ENCODE data around the gene OCLN. TPM values are rescaled to one million over a fixed set of nuclear protein-coding genes. Genes with fewer than 3 reads are reported as not detected.
"Not testable (repeated sequence)": the region's sequence is repeated elsewhere in the genome, so short reads cannot be mapped to it uniquely, and the experiment has no call there.

Gene OCLN
- total and polyA plus RNA-seq, 4 donors, result 9.9 to 53.9 (median 19.0) TPM

DNA sequence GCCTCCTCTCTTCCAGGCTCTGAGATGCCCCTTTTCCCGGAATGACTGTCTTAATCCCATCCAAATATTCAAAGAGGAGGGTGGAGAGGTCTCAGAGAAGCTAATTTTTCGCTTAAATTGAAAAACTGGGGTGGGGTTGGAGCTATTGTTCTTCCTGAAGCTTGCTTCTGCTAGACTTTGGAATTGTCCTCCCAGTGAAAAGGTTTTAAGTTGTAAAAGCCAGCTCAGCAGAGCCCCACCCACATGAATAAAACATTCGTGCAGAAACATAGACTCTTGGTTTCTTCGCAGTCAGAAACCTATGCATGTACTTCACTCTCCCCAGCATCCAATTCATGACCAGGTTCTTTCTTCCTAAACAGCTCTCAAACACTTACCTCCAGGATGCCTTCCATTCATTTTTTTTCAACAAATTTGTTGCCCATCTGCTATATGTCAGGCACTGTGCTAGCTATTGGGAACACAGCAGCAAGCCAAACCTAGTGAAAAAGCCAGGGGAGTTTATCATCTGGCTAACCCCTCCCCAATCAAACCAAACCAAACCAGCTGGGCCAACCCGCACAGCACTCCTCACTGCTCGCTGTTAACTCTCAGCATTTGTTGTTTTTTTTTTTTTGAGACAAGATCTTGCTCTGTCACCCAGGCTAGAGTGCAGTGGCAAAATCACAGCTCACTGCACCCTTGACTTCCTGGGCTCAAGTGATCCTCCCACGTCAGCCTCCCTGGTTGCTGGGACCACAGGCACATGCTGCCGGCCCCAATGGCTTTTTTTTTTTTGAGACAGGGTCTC, 37.9 kb upstream of the OCLN start:
- 32% methylated on average over 8 of the region's 8 CpGs for WGBS
- no peaks in the 10 kb centered on the region for H3K36me3 ChIP-seq (ENCODE audit: control insufficient read depth in 4 of 4, insufficient read depth in 3 of 4, low read depth in 1 of 4, low read length in 3 of 4)
- TF ChIP-seq SP1 (IDR thresholded peaks at IDR 0.05) (peak; percentile 37), TAF1 (conservative IDR thresholded peaks at IDR 0.05) (peak; percentile 43), HNF4A (conservative IDR thresholded peaks at IDR 0.05) (no peak), JUND (IDR thresholded peaks at IDR 0.05) (no peak), NR2F2 (IDR thresholded peaks at IDR 0.05) (no peak), RXRA (IDR thresholded peaks at IDR 0.05) (peak in 1 of 2 donors; percentile 19), RAD21 (IDR thresholded peaks at IDR 0.05) (peak in 1 of 2 donors; percentile 33), HNF4G (IDR thresholded peaks at IDR 0.05) (no peak)
- TF ChIP-seq, protein P1, sequence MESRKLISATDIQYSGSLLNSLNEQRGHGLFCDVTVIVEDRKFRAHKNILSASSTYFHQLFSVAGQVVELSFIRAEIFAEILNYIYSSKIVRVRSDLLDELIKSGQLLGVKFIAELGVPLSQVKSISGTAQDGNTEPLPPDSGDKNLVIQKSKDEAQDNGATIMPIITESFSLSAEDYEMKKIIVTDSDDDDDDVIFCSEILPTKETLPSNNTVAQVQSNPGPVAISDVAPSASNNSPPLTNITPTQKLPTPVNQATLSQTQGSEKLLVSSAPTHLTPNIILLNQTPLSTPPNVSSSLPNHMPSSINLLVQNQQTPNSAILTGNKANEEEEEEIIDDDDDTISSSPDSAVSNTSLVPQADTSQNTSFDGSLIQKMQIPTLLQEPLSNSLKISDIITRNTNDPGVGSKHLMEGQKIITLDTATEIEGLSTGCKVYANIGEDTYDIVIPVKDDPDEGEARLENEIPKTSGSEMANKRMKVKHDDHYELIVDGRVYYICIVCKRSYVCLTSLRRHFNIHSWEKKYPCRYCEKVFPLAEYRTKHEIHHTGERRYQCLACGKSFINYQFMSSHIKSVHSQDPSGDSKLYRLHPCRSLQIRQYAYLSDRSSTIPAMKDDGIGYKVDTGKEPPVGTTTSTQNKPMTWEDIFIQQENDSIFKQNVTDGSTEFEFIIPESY (IDR thresholded peaks at IDR 0.05), result no peak
- TF ChIP-seq, protein P2, sequence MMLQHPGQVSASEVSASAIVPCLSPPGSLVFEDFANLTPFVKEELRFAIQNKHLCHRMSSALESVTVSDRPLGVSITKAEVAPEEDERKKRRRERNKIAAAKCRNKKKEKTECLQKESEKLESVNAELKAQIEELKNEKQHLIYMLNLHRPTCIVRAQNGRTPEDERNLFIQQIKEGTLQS (IDR thresholded peaks at IDR 0.05), result no peak
- TF ChIP-seq, protein P3, sequence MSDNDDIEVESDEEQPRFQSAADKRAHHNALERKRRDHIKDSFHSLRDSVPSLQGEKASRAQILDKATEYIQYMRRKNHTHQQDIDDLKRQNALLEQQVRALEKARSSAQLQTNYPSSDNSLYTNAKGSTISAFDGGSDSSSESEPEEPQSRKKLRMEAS (IDR thresholded peaks at IDR 0.05), result peak; percentile 27
- H3K4me1 ChIP-seq (ENCODE audit: control insufficient read depth in 4 of 4, insufficient read depth in 4 of 4, low read length in 3 of 4), result peaks cover 4 to 34% (median 20%) of the 10 kb centered on the region in 4 donors
- H3K9ac ChIP-seq (ENCODE audit: low read depth in 1 of 2, low read length in 2 of 2), result peak overlapping the region; percentile 61 to 65
- H3K27ac ChIP-seq (ENCODE audit: low read depth in 1 of 2, low read length in 2 of 2), result peak overlapping the region; percentile 82 to 86
- H3K27me3 ChIP-seq (ENCODE audit: control insufficient read depth in 4 of 4, insufficient read depth in 4 of 4, low read length in 3 of 4), result no peaks in the 10 kb centered on the region
- peak overlapping the region in 1 of 3 donors; percentile 3 for H3K4me3 ChIP-seq (ENCODE audit: low read depth in 1 of 3, low read length in 3 of 3)
- no peak for DNase-seq (ENCODE audit: low spot score)
- no peaks in the 10 kb centered on the region for H3K9me3 ChIP-seq (ENCODE audit: control insufficient read depth in 4 of 4, low read length in 3 of 4)

DNA sequence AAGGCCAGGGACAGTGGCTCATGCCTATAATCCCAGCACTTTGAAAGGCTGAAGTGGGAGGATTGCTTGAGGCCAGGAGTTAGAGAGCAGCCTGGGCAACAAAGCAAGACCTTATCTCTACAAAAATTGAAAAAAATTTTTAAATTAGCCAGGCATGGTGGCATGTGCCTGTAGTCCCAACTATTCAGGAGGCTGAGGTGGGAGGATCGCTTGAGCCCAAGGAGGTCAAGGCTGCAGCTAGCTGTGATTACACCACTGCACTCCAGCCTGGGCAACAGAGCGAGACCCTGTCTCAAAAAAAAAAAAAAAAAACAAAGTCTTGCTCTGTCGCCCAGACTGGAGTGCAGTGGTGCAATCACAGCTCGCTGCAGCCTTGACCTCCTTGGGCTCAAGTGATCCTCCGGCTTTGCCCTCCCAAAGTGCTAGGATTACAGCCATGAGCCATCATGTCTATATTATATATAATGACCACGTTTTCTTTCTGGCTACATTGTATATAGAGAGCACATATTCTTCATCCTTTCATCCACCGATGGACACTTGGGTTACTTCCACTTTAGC, 37.1 kb upstream of the OCLN start:
- H3K9me3 ChIP-seq (ENCODE audit: control insufficient read depth in 4 of 4, low read length in 3 of 4); H3K4me3 ChIP-seq (ENCODE audit: low read depth in 1 of 3, low read length in 3 of 3); H3K36me3 ChIP-seq (ENCODE audit: control insufficient read depth in 4 of 4, insufficient read depth in 3 of 4, low read depth in 1 of 4, low read length in 3 of 4); DNase-seq (ENCODE audit: low spot score); H3K9ac ChIP-seq (ENCODE audit: low read depth in 1 of 2, low read length in 2 of 2); H3K27me3 ChIP-seq (ENCODE audit: control insufficient read depth in 4 of 4, insufficient read depth in 4 of 4, low read length in 3 of 4): not testable (repeated sequence)
- H3K27ac ChIP-seq (ENCODE audit: low read depth in 1 of 2, low read length in 2 of 2), result peak overlapping the region; percentile 82 to 86
- peaks cover 4 to 29% (median 20%) of the 10 kb centered on the region in 4 donors for H3K4me1 ChIP-seq (ENCODE audit: control insufficient read depth in 4 of 4, insufficient read depth in 4 of 4, low read length in 3 of 4)
- 64% methylated on average over 7 of the region's 7 CpGs for WGBS

DNA sequence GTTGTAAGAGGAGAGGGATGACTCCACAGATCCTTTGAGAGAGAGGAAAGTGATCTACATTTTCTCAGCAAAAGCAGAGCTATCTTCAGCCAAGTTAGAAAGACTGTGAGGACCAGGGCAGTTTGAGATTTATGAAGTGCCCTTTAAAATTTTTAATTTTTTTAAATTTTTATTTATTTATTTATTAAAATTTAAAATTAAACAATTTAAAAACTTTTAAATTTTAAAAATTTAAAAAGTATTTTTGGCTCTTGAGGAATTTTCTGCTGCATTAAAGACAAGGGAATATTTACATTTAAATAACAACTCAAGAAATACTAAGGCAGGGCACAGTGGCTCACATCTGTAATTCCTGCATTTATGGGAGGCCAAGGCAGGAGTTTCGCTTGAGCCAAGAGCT, 30.4 kb upstream of the OCLN start:
- Histone ChIP-seq H3K27ac (ENCODE audit: low read depth in 1 of 2, low read length in 2 of 2) (no peak overlapping the region), H3K9ac (ENCODE audit: low read depth in 1 of 2, low read length in 2 of 2) (no peak overlapping the region), H3K4me1 (ENCODE audit: control insufficient read depth in 4 of 4, insufficient read depth in 4 of 4, low read length in 3 of 4) (no peaks in the 10 kb centered on the region), H3K27me3 (ENCODE audit: control insufficient read depth in 4 of 4, insufficient read depth in 4 of 4, low read length in 3 of 4) (no peaks in the 10 kb centered on the region), H3K36me3 (ENCODE audit: control insufficient read depth in 4 of 4, insufficient read depth in 3 of 4, low read depth in 1 of 4, low read length in 3 of 4) (no peaks in the 10 kb centered on the region), H3K4me3 (ENCODE audit: low read depth in 1 of 3, low read length in 3 of 3) (no peak overlapping the region), H3K9me3 (ENCODE audit: control insufficient read depth in 4 of 4, low read length in 3 of 4) (no peaks in the 10 kb centered on the region)
- WGBS, result 100% methylated on average over 1 of the region's 1 CpG
- DNase-seq (ENCODE audit: low spot score), result no peak
- TF ChIP-seq EGR1 (IDR thresholded peaks at IDR 0.05; ENCODE audit: low read depth in 2 of 2), result no peak
- no peak for TF ChIP-seq TAF1 (conservative IDR thresholded peaks at IDR 0.05)
- no peak for TF ChIP-seq FOXA2 (IDR thresholded peaks at IDR 0.05)
- TF ChIP-seq, protein P3 (IDR thresholded peaks at IDR 0.05), result no peak
- no peak for TF ChIP-seq JUND (IDR thresholded peaks at IDR 0.05)
- no peak for TF ChIP-seq HNF4G (IDR thresholded peaks at IDR 0.05)
- TF ChIP-seq, protein P1 (IDR thresholded peaks at IDR 0.05), result no peak
- no peak for TF ChIP-seq RXRA (IDR thresholded peaks at IDR 0.05)
- TF ChIP-seq RAD21 (IDR thresholded peaks at IDR 0.05), result no peak
- TF ChIP-seq HNF4A (conservative IDR thresholded peaks at IDR 0.05), result no peak
- no peak for TF ChIP-seq FOXA1 (IDR thresholded peaks at IDR 0.05)
- TF ChIP-seq, protein P2 (IDR thresholded peaks at IDR 0.05), result no peak
- TF ChIP-seq, protein P4, sequence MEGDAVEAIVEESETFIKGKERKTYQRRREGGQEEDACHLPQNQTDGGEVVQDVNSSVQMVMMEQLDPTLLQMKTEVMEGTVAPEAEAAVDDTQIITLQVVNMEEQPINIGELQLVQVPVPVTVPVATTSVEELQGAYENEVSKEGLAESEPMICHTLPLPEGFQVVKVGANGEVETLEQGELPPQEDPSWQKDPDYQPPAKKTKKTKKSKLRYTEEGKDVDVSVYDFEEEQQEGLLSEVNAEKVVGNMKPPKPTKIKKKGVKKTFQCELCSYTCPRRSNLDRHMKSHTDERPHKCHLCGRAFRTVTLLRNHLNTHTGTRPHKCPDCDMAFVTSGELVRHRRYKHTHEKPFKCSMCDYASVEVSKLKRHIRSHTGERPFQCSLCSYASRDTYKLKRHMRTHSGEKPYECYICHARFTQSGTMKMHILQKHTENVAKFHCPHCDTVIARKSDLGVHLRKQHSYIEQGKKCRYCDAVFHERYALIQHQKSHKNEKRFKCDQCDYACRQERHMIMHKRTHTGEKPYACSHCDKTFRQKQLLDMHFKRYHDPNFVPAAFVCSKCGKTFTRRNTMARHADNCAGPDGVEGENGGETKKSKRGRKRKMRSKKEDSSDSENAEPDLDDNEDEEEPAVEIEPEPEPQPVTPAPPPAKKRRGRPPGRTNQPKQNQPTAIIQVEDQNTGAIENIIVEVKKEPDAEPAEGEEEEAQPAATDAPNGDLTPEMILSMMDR (IDR thresholded peaks at IDR 0.05; ENCODE audit: low read depth, low read length, missing input control), result no peak
- TF ChIP-seq SP1 (IDR thresholded peaks at IDR 0.05), result no peak
